GM12873 (cell line): Measurements from ENCODE around the gene ELAVL2.

Experiments
- CTCF ChIP-seq: IDR thresholded peaks from 2 replicates; pipeline ENCODE4 v1.5.1; 2012; ENCODE audit warnings: low read depth, mild to moderate bottlenecking, moderate library complexity, low read length, control low read depth; ENCODE audit not compliant: insufficient read depth; ENCODE audit errors: missing control alignments

The ELAVL2 gene

DNA sequence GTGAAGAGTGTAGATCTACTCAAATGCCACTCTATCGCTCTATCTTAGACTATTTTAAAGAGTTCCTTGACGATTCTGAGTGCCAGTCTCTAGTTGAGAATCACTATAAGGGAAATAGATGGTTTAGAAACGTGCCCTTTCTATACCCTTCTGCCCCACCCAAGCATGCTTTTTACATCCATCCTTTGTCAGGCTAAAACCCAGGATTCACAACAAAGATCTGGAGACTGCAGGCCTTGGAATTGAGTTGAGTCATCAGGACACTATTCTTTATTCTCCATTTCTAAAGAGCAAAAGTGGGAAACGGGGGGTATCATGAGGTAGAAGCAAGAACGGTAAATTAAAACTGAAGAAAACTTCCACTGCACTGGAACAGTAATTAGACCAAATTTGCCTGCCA is 48.7 kb downstream of the ELAVL2 start:
- no peak for TF ChIP-seq CTCF

DNA sequence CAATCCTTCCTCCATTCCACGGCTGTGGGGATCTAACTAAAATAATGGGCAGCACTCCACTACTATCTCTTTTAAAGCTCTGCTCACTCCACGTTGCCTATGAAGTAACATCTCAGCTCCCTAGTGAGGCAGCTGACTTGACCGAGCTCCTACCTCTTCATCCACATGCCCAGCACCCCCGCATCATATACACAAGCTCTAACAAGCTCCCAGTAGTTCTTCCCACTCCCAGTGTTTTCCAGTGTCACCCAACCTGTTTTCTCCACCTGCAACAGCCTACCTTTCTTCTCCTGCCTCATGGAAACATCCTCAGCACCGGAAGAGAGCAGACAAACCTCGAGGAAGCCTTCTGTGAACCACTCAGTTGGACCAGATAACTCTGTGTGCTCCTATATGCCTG is 50.5 kb downstream of the ELAVL2 start:
- no peak for TF ChIP-seq CTCF

DNA sequence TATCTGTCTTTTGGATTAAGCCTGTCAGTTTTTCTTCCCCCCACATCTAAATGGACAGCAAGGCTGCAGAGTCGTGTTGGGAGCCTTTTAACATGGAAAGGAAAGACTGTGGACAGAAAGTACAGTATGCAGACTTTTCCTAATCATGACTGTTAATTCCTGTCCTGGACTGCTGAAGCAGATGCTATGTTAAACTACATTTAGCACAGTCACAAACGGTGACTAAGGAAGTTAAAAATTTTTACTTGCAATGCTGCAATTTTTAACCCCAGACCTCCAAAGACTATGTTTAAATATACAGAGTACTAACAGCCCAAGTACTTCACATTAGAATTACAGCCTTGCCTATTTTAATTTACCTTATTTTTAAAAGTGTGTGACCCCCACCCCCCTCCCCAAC is 51.8 kb downstream of the ELAVL2 start:
- no peak for TF ChIP-seq CTCF

GRCh38 chr9:23772385-23772783 is 53.7 kb downstream of the ELAVL2 start:
- no peak for TF ChIP-seq CTCF

DNA sequence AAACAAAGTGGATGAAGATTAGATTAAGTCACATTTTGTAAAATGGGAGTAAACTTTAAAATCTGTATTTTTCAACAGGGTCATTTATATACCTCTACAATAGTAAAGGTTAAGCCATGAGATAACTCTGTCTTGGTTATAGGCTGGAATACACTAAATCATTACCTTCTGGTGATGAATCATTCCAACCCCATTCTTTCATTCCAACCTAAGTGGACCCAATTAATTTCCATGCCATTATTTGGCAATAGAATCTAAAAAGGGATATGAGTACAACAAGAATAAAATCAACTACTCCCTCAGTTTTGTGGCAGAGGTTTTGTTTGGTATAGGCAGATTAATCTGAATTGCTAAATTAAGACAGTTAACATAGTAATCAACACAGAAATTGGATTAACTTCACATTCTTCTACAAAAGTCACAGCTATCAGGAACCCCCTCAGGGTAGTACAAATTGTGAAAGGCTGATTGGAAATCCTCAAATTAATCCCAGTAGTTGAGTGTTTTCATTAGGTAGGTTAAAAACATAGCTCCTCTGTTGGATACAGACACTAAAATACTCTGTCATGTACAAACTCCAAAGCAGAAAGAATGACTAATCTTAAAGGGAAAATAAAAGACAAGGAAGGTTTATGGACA is 54.2 kb downstream of the ELAVL2 start:
- no peak for TF ChIP-seq CTCF

DNA sequence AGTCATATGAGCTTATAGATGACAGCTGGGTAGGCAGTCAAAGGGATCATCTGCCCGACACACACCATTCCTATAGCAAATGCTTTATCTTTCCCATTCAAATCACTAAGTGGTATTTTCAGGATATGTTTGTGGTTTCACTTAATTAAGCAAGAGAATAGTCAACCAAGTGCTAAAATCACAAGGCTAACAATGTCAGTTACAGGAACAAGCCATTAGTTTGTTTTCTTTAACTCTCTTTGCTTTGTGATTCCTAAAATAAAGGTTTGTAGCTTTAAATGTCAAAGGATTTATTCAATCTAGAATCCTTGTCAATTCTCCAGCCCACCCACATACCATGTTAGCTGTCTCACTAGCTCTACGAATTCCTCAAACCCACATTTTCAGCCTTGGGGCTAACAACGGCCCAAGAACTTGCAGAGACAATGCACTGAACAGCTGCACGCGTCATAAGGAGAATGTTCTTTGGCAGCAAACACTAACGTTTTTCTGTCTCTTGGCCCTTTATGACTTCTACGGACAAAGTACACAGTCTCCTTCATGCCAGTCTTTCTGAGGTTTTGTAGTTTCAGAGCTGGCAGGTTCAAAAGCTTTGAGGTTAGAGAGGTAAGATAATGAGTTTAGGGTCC is 56.6 kb downstream of the ELAVL2 start:
- no peak for TF ChIP-seq CTCF

GRCh38 chr9:23768861-23769260 is 57.2 kb downstream of the ELAVL2 start:
- no peak for TF ChIP-seq CTCF
